ENCODE data around the gene AOPEP.

GRCh38 chr9:95107001-95107749 is 380.7 kb downstream of the AOPEP start:
- TF ChIP-seq CREB1 (CRISPR knock-in tag; IDR thresholded peaks at IDR 0.05) (no peak), CREM (CRISPR knock-in tag; IDR thresholded peaks at IDR 0.05) (no peak), ZNF532 (CRISPR knock-in tag; IDR thresholded peaks at IDR 0.05; ENCODE audit: borderline replicate concordance) (no peak), CTCF (IDR thresholded peaks at IDR 0.05) (no peak), MLX (CRISPR knock-in tag; IDR thresholded peaks at IDR 0.05) (no peak), ATF6 (CRISPR knock-in tag; IDR thresholded peaks at IDR 0.05) (no peak), FOXP4 (CRISPR knock-in tag; IDR thresholded peaks at IDR 0.05) (no peak), MAX (CRISPR knock-in tag; IDR thresholded peaks at IDR 0.05) (no peak), TEAD4 (CRISPR knock-in tag; IDR thresholded peaks at IDR 0.05) (no peak), SMAD3 (CRISPR knock-in tag; IDR thresholded peaks at IDR 0.05; ENCODE audit: borderline replicate concordance) (no peak), FOXJ3 (CRISPR knock-in tag; IDR thresholded peaks at IDR 0.05; ENCODE audit: borderline replicate concordance) (no peak), ZNF423 (CRISPR knock-in tag; IDR thresholded peaks at IDR 0.05) (no peak), ZNF416 (CRISPR knock-in tag; IDR thresholded peaks at IDR 0.05) (no peak)

Measured in WTC11 (cell line).